Measurements from ENCODE around the gene GRN. TPM values are rescaled to one million over a fixed set of nuclear protein-coding genes. Genes with fewer than 3 reads are reported as not detected.
"Not testable (repeated sequence)": the region's sequence is repeated elsewhere in the genome, so short reads cannot be mapped to it uniquely, and the experiment has no call there.

Gene GRN
- total RNA-seq, 2 experiments from 2014 or later, result 34.4 to 36.1 TPM

GRCh38 chr17:44330263-44330662 lies 14.8 kb upstream of the GRN start:
- not testable (repeated sequence) for DNase-seq, H3K9me3 Mint-ChIP-seq, H3K27me3 Mint-ChIP-seq, H3K27ac Mint-ChIP-seq, H3K36me3 Mint-ChIP-seq, H3K4me3 Mint-ChIP-seq
- peaks cover 18% of the 10 kb centered on the region for H3K4me1 Mint-ChIP-seq

DNA sequence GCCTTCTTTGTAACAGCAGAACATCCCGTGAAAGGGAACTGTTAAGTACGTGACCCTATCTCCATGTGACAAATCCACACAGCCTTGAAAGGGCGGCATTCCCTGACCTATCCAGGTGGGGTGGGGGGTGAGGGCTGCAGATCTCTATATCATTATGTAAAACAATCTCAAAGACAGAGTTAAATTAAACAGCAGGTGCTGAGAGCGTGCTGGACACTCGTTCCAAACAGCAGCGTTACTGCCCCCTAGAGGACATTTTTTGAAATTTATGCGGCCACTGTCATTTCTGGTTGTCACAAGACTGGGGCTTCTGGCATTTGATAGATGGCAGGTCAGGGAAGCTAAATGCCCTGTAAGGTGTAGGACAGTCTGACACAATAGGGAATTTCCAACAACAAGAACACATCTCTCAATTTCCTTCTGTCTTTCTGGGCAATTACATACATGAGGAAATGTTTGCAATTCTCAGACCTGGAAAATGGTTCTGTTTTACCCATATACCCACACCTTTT lies 13.8 kb upstream of the GRN start:
- Mint-ChIP-seq H3K9me3 (no peaks in the 10 kb centered on the region), H3K4me3 (no peak overlapping the region), H3K4me1 (peaks cover 14% of the 10 kb centered on the region), H3K27ac (no peak overlapping the region), H3K36me3 (no peaks in the 10 kb centered on the region), H3K27me3 (no peaks in the 10 kb centered on the region)
- peak; percentile 69 for DNase-seq

DNA sequence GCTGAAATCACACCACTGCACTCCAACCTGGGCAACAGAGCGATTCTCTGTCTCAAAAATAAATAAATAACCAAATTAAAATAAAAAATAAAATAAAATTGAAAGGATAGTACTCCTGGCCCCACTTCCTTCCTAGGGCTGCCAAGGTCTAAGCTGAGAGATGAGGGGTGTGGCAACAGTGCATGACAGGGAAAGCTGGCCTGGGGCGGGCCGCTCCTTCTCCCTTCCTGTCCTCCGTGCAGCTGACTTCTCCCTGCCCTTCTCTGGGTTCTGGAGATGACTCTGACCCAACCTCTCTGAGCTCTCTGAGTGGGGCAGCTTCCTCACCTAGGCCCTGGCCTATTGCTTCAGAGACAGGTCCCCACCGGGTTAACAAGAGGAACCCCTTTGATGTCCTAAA lies 11.7 kb upstream of the GRN start:
- Mint-ChIP-seq H3K4me1 (peaks cover 5% of the 10 kb centered on the region), H3K27ac (no peak overlapping the region), H3K4me3 (no peak overlapping the region), H3K27me3 (no peaks in the 10 kb centered on the region), H3K9me3 (no peaks in the 10 kb centered on the region), H3K36me3 (no peaks in the 10 kb centered on the region)
- no peak for DNase-seq

GRCh38 chr17:44334315-44334714 lies 10.8 kb upstream of the GRN start:
- H3K4me3 Mint-ChIP-seq, result no peak overlapping the region

DNA sequence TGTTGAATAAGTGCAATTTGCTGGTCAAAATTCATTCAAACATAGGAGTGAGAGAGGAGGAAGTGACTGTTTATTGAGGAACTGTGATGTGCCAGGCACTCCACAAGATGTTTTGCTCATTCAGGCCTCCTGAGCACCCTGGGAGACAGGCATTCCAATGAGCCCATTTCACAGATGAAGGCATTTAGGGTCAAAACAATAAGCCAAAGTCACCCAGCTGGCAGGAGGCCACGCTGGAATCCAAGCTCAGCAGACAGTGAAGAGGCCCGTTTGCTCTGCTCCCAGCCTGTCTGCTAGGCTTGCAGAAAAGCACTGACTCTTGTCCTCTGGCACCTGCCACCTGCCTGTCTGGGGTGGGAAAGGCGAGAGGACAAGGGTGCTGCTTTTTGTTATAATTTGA lies 10.4 kb upstream of the GRN start:
- H3K27me3 Mint-ChIP-seq, result no peaks in the 10 kb centered on the region
- H3K9me3 Mint-ChIP-seq, result no peaks in the 10 kb centered on the region
- no peak for DNase-seq
- peaks cover 5% of the 10 kb centered on the region for H3K4me1 Mint-ChIP-seq
- no peak overlapping the region for H3K27ac Mint-ChIP-seq
- H3K4me3 Mint-ChIP-seq, result no peak overlapping the region
- no peaks in the 10 kb centered on the region for H3K36me3 Mint-ChIP-seq

More at GRCh38 chr17:44334315-44334714, 10.8 kb upstream of the GRN start:
- no peaks in the 10 kb centered on the region for H3K36me3 Mint-ChIP-seq
- DNase-seq, result no peak
- no peaks in the 10 kb centered on the region for H3K27me3 Mint-ChIP-seq
- peaks cover 5% of the 10 kb centered on the region for H3K4me1 Mint-ChIP-seq
- H3K9me3 Mint-ChIP-seq, result no peaks in the 10 kb centered on the region
- no peak overlapping the region for H3K27ac Mint-ChIP-seq

- Mint-ChIP-seq H3K27me3 (no peaks in the 10 kb centered on the region), H3K9me3 (no peaks in the 10 kb centered on the region), H3K4me3 (no peak overlapping the region), H3K36me3 (no peaks in the 10 kb centered on the region), H3K27ac (no peak overlapping the region), H3K4me1 (peaks cover 5% of the 10 kb centered on the region)
- DNase-seq, result no peak
Measured at GRCh38 chr17:44335564-44335963, 9.5 kb upstream of the GRN start.

DNA sequence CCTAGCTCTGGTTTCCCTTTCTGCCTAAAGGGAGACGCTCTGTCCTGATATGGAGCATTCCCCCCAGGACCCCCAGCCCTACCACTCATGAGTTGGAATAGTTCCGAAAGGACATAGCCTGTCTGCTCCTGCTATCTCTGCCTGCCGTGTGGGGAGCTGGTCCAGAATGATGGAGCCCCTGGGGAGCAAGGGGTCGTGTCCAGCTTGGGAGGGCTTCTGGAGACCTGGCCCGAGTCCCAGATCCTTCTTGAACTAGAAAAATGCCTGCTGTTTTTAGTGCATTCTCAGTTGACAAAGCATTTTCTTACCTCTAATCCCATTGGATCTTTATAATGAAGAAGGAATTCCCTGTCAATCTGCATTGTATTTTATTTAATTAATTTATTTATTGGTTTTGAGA lies 9.1 kb upstream of the GRN start:
- no peak for DNase-seq
- no peaks in the 10 kb centered on the region for H3K27me3 Mint-ChIP-seq
- peaks cover 5% of the 10 kb centered on the region for H3K4me1 Mint-ChIP-seq
- no peaks in the 10 kb centered on the region for H3K36me3 Mint-ChIP-seq
- no peaks in the 10 kb centered on the region for H3K9me3 Mint-ChIP-seq
- no peak overlapping the region for H3K27ac Mint-ChIP-seq
- no peak overlapping the region for H3K4me3 Mint-ChIP-seq

- H3K9me3 Mint-ChIP-seq, result no peaks in the 10 kb centered on the region
Measured at GRCh38 chr17:44338702-44339101, 6.4 kb upstream of the GRN start.

DNA sequence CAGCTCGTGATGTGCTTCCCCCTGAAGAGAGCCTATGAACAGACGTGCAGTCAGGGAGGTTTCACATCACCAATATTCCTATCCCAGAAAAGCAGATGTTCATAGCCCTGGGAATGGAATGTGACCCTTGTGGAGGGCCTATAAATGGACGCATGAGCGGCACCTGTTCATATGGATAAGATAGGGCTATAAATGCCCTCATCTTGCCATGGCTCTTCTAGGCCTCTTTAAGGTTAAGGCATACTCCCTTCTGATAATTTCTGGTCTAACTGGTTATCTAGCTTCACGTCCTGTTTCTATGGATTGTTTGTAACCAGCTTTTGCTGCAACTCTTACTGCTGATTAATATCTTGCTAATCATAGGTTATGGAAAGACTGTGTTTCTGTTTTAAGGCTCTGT lies 4.5 kb upstream of the GRN start:
- not testable (repeated sequence) for H3K36me3 Mint-ChIP-seq, H3K27me3 Mint-ChIP-seq, H3K9me3 Mint-ChIP-seq, DNase-seq, H3K27ac Mint-ChIP-seq, H3K4me1 Mint-ChIP-seq, H3K4me3 Mint-ChIP-seq

More at GRCh38 chr17:44338702-44339101, 6.4 kb upstream of the GRN start:
- Mint-ChIP-seq H3K27me3 (no peaks in the 10 kb centered on the region), H3K36me3 (no peaks in the 10 kb centered on the region), H3K27ac (no peak overlapping the region), H3K4me1 (no peaks in the 10 kb centered on the region), H3K4me3 (no peak overlapping the region)
- DNase-seq, result no peak

DNA sequence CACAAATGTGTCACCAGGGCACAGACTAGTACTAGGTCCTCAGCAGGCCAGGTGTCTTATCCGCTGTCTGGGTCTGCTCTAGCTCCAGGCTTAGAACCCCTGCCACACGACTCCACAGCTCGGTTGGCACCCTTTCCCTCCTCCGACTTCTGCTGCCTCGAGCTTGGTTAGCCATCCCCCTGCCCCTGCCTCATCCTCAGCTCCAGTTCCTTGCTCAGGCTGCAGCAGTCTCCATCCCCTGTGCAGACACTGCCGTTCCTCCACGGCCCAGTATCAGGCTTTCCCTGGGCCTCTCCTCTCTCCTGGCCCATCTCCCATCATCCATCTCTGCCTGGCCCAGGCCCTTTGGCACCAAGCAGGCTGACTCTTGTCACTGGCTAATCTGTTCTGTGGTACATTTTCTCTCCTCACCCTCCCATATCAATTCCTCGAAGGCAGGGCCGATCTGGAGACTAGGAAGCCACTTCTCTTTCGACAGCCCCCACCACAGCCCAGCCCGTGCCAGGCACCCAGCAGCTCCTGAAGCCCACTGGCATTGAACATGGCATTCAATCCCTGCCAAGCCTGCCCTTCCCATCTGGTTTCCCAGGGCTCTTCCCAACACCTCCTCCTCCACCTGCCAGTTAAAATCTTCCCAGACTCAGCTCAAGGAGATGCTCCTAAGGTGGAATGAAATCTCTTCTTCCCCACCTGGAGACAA lies 1.4 kb upstream of the GRN start:
- H3K4me1 Mint-ChIP-seq, result peaks cover 18% of the 10 kb centered on the region
- H3K27me3 Mint-ChIP-seq, result peaks cover 3% of the 10 kb centered on the region
- H3K4me3 Mint-ChIP-seq, result no peak overlapping the region
- H3K9me3 Mint-ChIP-seq, result no peaks in the 10 kb centered on the region
- peaks cover 2% of the 10 kb centered on the region for H3K36me3 Mint-ChIP-seq
- no peak overlapping the region for H3K27ac Mint-ChIP-seq
- DNase-seq, result no peak

- H3K36me3 Mint-ChIP-seq, result peaks cover 2% of the 10 kb centered on the region
- H3K4me1 Mint-ChIP-seq, result peaks cover 19% of the 10 kb centered on the region
- peak; percentile 49 for DNase-seq
Measured at GRCh38 chr17:44345454-44346026, 438 bp downstream of the GRN start.

GRCh38 chr17:44346064-44346844 lies 1.2 kb downstream of the GRN start:
- no peak for DNase-seq
- Mint-ChIP-seq H3K27ac (no peak overlapping the region), H3K4me1 (peaks cover 19% of the 10 kb centered on the region), H3K36me3 (peaks cover 2% of the 10 kb centered on the region), H3K9me3 (no peaks in the 10 kb centered on the region), H3K27me3 (peaks cover 3% of the 10 kb centered on the region), H3K4me3 (peak overlapping the region; percentile 87)

More at GRCh38 chr17:44345454-44346026, 438 bp downstream of the GRN start:
- H3K4me3 Mint-ChIP-seq, result peak overlapping the region; percentile 87
- H3K27me3 Mint-ChIP-seq, result peaks cover 3% of the 10 kb centered on the region
- H3K27ac Mint-ChIP-seq, result peak overlapping the region; percentile 80
- H3K9me3 Mint-ChIP-seq, result no peaks in the 10 kb centered on the region

DNA sequence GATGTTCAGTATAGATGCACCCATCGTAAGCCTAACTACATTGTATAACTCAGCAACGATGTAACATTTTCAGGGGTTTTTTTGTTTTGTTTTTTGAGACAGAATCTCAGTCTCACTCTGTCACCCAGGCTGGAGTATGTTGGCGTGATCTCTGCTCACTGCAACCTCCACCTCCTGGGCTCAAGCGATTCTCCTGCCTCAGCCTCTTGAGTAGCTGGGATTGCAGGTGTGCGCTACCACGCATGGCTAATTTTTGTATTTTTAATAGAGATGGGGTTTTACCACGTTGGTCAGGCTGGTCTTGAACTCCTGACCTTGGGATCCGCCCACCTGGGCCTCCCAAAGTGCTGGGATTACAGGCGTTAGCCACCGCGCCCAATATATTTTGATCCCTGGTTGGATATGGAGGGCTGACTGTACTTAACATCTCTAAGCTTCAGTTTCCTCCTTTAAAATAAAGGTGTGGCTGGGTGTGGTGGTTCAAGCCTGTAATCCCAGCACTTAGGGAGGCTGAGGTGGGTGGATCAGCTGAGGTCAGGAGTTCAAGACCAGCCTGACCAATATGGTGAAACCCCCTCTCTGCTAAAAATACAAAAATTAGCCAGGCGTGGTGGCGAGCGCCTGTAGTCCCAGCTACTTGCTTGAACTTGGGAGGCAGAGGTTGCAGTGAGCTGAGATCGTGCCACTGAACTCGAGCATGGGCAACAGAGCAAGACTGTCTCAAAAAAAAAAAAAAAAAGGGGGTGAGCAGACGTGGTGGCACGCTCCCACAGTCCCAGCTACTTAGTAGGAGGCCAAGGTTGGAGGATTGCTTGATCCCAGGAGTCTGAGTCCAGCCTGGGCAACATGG lies 2.3 kb downstream of the GRN start:
- not testable (repeated sequence) for H3K27ac Mint-ChIP-seq, H3K9me3 Mint-ChIP-seq, DNase-seq, H3K27me3 Mint-ChIP-seq, H3K4me3 Mint-ChIP-seq, H3K36me3 Mint-ChIP-seq
- H3K4me1 Mint-ChIP-seq, result peaks cover 19% of the 10 kb centered on the region

DNA sequence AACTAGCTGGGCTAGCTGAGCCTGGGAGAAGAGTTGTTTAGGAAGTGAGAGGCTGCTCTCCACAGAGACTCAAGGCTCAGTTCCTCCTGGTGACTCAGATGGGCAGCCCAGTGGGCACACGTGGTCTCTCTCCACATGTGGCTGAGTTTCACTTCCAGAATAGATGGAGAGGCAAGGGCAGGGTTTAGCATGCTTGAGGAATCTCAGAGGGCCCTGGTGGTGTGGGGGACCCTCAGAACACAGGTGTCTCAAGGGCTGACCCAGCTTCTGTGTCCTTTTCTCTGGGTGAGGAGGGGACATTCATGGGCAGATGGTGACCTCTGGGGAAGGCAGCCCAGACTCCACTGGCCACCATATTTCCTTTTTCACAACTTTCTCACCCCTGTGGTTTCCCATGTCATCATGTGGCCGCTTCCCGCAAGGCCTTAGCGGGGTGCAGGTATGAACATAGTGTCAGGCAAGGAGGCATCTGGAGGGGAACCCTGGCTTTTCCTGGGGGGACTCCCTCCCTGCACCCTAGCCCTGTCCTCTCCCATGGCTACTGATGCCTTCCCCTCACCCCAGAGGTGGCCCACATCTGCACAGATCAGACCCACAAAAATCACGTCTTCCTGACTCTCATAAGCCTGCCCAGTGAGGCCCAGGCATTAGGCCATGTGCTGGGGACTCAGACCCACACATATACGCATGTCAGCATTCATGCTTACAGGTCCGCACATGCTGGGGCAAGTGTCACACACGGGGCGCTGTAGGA lies 3.3 kb downstream of the GRN start:
- peaks cover 3% of the 10 kb centered on the region for H3K27me3 Mint-ChIP-seq
- no peak for DNase-seq
- peak overlapping the region; percentile 26 for H3K27ac Mint-ChIP-seq
- no peaks in the 10 kb centered on the region for H3K9me3 Mint-ChIP-seq
- peaks cover 5% of the 10 kb centered on the region for H3K36me3 Mint-ChIP-seq
- peaks cover 23% of the 10 kb centered on the region for H3K4me1 Mint-ChIP-seq
- no peak overlapping the region for H3K4me3 Mint-ChIP-seq

Measured in activated naive CD8-positive, alpha-beta T cell treated with anti-CD3 and anti-CD28 coated beads for 36 hours (primary cell).